NCI-H2196 treated with DMSO at 0.1 percent for 48 hours (cell line): Measurements from ENCODE around the gene KLHL3.

Source experiments
- DNase-seq: peaks from one replicate; lab custom pipeline; 2025; ENCODE audit not compliant: unreplicated experiment; lab: John Stamatoyannopoulos, UW

The KLHL3 gene

DNA sequence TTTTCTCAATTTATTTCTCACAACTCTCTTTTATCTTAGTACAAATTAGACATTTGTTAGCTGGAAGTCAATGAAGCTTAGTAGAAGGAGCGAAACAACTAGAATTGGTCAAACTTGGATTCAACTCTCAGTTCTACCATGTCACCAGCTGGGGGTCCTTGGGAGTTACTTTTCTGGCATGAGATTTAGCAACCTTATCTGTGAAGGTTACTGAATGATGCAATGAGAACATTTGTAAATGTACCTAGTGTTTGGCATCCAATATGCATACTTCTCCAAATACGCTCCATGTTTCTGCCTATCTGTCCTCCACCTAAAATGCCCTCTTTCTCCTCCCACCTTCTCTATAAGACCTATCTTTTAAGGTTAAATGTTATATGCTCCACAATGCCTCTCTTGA lies 12.0 kb upstream of the KLHL3 start:
- no peak for DNase-seq

DNA sequence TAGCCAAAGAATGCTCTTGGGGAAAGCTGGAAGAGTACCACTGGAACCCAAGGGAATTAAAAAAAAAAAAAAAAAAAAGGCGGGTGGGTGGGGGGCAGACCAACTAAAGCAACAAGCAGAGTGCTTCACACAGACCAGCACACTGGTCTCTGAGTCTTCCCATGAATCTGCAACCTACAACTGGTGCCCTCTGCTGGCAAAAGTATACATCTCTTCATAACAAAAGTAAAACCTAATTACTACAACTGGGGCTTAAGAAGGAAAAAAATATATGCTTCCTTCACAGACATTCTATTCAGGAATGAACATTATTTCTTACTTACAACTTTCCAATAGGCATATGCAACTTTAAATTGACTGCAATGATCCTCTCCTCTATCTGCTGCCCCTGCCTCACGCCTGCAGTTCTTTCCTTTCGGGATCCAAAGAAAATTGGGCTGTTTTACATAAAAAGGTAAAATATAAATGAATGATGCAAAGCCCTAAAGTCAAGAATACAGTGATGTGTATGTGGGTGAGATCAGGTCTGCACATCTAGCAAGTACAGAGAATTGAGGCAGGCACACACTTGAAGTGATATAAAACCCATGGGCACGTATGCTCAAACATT lies 7.2 kb upstream of the KLHL3 start:
- peak; percentile 54 for DNase-seq

DNA sequence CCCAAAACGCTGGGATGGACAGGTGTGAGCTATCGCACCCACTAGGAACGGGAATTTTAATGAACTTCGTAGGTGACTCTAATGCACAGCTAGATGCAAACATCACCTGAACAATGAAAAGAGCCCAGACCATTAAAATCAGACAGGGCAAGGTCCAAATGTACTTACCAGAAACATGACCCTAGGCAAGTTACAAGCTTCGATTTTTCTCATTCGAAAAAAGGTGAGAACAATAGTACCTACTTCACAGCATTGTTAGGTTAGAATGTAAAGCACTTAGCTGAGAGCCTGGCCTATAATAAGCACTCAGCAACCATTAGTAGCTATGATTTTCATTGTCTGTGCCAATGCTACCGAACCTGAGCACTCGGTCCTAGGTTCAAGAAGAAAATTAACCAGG lies 5.8 kb upstream of the KLHL3 start:
- DNase-seq = no peak

DNA sequence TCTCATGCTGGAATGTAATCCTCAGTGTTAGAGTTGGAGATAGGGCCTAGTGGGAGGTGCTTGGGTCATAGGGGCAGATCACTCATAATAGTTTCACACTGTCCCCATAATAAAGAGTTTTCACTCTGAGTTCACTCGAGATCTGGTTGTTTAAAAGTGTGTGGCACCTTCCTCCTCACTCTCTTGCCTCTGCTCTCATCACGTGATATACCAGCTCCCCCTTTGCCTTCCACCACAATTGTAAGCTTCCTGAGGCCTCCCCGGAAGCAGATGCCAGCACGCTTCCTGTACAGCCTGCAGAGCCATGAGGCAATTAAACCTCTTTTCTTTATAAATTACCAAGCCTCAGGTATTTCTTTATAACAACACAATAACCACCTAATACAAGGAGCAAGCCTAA lies 3.8 kb upstream of the KLHL3 start:
- no peak for DNase-seq

DNA sequence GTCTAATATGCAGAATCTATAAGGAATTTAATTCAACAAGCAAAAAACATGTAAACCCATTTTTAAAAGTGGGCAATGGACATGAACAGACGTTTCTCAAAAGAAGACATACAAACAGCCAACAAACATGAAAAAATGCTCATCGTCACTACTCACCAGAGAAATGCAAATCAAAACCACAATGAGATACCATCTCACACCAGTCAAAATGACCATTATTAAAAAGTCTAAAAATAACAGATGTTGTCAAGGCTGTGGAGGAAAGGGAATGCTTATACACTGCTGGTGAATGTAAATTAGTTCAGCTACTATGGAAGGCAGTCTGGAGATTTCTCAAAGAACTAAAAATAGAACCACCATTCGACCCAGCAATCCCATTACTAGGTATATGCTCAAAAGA lies 3.1 kb upstream of the KLHL3 start:
- no peak for DNase-seq

DNA sequence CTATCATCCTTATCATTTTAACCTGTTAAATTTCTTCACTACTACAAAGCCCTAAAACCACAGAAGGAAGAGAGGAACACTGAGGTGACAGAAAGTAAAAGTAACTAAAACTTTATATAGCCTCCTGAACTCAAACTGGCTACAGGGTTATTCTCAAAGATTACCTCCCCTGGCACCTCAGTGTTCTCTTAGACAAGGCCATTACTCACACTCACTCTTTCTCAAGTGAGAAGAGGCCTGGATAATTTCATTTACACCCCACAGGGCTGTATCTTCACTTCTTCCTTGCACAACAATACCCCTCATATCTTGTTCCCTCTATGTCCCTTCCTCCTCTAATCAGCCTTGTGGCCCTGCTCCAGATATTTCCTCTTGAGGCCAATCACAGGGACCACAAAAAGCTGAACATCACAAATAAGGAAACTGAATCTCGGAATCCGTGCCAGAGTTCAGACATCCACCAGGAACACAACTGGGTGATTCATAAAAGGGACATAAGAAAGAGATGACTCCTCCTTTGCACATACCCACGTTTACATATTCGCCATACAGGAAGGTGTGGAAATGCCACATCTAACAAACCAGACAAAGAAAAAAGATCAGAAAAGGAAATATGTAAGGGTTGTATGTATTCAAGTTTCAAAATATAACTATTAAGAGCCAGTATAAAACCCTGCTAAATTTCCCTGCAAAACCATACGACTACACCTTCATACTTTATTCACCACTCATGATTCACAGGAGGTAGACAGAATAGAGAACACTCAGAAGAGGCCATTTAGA lies 1.7 kb upstream of the KLHL3 start:
- DNase-seq = no peak

DNA sequence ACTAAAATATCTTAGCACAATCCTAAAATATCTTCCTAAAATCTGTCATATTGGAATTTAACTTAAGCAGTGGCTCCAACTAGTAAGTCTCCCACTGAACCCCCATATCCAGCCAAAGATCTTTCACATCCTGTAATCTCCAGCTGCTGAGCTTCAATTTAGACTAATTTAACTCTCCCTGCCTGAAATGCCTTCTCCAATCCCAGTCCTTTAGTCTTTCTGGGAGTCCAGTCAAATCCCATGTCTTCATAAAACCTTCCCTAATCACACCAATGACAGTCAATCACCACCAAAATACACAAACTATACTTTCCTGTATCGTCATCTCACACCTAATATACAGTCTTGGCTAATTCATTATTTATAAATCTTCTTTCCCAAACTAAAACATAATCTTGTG lies 607 bp upstream of the KLHL3 start:
- DNase-seq = no peak

DNA sequence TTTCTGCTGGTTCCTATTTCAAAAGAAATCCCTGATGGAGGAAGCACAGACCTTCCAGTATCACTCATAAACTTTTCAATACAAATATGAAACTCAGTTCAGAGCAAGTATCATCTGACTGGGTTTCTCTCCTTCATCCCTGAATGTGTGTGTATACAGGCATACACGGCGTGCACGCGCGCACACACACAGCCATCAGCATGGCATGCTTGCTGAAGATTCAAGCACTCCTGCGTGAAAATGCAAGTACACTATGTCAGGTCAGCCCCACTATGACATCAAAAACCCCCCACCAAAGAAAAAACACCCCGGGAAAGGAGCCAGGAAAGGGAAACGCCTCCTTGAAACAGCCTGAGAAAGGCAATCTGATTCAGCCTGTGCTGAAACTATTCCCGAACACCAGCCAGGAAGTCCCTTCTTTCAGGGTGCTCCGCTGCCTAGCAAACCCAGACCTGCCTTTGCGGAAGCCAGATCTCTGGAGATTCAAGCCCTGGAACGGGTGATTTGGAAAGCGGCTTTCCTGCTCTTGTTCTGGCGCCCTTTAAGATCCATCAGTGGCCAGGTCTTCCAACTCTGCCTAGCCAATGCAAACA lies 831 bp downstream of the KLHL3 start:
- no peak for DNase-seq

DNA sequence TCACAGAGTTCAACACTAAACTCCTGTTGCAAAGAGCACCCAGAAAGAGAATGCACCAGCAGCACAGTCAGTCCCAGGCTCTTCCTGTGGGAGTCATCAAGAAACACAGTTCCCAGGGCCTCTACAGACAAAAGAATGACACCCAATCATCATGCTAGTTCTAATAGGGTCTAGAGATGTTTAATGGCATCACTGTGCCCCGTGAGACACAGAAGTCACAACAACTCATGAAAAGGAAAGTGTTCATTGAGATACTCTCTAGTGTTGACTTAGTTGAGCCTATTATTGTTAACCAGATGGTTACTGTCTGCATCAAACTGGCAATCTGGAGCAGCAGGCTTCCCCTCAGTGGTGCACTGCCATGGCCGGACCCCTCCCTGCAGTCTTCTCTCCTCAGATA lies 1.6 kb downstream of the KLHL3 start:
- DNase-seq = no peak

DNA sequence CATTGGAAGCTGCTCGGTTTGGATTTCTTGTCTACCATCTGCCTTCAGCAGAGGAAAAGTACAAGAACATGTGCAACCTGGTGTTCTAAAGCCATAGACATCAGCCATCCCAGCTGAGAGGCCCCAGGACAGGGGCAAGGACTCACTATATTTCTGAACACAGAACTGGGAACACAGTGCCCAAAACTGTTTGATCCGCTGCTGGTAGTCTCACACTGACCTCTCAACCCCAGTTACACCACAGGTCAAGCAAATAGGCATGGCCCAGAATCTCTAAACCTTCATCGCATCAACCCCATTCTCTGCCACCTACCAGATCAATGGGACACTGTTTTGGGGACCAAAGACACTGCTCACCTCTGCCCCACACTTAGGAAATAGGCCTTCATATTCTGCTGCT lies 2.0 kb downstream of the KLHL3 start:
- no peak for DNase-seq

DNA sequence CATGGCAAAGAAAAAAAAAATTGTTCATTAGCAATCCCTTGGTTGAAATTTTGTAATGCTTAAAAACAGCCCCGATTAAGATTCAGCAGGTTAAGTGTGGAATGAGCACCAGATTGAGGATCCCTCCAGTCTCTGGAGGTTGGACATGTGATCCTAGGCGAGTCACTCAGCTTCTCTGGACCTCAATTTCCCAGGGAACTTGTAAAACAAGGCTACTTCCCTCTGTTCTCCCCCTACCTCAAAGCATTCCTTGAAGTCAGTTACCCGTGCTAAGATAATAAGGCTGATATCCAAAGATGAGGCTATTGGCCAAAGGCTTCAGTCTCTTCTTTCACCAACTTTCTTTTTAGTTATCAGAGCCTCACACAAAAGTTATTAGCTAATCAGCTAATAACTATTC lies 2.9 kb downstream of the KLHL3 start:
- no peak for DNase-seq

DNA sequence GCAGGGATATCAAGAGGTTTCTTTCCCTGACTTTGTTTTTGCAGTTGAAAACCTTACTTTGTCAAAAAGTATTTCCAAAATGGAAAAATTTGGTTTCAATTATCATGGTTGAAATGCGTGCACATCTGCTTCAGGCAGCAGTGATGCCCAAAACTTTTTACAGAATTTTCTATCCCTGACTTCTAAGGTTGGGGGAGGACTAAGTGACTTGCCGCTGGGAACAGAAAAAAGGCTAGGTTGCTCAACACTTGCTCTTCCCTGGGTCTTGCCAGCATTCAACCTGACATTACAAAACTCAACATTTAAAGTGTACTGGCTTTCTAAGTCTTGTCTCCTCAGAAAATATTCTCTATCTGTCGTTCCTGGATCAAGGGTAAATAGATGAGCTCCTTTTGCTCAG lies 4.7 kb downstream of the KLHL3 start:
- DNase-seq = no peak

DNA sequence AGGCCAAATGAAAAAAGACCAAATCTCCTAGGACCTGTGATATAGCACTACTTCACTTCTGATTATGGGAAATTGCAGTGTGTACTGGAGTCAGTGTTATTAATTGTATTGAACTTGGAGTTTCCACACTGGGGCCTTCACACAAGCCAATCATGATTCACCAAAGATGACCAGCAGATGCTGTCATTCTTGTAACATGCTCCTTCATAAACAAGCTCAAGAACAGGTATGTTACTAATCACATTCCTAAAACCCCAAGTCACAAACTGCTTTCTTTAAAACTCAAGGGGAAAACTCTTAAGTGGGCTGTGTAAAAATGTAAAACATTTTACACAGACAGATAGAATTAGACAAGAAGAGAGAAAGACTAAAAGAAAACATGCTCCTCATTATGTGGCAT lies 5.6 kb downstream of the KLHL3 start:
- no peak for DNase-seq

DNA sequence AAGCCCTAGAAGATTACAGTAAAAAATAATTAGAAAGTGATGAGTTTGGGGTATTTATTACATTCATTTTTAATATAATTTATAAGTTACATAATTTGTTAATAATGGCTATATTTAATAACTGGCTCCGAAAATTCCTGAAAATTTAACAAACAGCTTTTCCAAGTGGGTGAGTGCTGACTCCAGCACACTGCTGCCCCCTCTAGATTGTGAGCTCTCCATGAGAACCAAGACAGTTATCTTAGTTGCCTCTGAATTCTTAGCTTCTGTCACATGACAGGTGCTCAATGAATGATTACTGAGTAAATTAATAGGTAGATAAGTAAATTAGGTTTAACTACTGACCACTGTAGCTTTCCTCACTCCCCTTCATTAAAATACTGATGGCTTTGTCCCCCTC lies 7.8 kb downstream of the KLHL3 start:
- no peak for DNase-seq

DNA sequence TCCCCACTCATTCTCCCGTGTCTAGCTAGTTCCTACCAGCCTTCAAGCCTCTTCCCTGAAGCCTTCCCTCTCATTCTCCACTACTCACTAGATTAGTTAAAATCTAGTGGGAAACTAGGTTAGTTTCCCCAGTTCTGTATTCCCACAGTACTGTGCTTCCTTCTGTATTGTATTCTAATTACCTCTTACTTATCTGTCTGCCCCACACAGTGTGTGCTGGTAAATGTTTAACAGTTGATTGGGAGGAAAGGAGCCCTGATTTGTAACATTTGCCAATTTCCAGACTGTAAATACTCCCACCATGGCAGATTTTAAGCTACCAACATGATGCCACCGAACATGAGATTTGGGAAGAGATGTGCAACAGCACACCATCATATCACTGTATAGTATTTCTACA lies 8.3 kb downstream of the KLHL3 start:
- no peak for DNase-seq

DNA sequence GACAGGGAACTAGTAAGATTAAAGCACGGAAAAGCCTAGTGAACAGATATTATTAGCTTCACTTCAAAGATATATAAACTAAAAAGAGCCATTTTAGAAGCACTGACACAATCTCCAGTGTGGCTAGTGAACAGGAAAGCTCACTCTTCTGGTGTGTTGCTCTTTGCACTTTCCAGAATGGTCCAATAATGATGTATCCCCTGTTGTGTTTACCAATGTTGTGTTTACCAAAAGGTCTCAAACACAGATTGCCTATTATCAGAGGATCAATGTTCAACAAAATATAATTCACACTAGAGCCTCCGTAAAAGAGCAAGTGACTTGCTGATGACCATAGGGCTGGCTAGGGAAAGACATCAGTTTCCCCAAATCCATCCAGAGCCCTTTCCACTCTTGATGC lies 11.6 kb downstream of the KLHL3 start:
- no peak for DNase-seq

DNA sequence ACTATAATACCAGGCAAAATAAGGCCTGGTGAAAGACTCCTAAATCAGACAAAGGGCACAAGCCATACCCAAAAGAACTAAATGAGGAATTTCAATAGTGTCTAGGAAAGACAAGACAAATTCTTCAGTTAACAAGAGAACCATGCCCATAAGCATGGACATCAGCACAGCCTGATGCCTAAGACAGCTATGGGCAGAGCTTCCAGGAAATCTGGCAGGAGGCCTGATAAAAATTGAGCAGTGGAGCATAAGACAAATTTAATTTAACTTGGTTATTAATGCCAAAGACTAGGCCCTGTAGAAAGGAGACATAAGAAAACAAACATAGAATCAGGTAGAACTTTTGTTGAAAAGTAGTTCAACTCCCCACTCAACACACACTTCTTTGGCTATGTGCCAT lies 17.3 kb downstream of the KLHL3 start:
- no peak for DNase-seq

DNA sequence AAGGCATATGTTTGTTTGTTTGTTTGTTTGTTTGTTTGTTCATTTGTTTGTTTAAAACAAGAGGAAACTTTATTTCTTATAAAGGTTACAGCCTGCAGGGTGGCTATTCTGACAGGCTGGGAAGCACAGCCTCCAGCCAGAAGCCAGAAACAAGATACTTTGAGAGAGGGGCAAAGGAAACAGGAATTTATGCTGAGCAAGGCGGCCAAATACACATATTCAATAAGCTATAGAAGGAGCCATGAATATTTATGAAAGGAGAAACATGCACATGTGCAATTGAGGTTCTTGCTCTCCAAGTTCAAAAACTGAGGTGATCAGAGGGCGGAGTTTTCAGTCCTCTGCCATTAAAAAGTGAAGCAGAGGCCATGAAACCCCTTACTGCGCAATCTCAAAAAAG lies 19.6 kb downstream of the KLHL3 start:
- DNase-seq = no peak

DNA sequence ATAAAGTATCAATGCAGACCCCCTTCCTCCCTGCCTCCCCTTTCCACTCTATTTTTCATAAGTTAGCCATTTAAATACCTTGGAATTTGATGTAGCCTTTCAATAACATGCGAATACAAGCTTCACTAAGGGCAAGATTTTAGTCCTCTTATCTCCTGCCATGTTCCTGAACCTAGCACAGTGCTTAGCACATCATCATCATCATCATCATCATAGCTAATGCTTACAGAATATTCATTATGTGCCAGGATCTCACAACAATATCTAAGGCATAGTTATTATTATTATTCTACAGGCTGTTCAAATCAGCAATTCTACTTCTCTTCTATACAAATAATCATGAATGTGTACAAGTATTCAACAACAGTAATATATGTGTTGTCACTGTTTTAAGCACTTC lies 20.4 kb downstream of the KLHL3 start:
- no peak for DNase-seq

DNA sequence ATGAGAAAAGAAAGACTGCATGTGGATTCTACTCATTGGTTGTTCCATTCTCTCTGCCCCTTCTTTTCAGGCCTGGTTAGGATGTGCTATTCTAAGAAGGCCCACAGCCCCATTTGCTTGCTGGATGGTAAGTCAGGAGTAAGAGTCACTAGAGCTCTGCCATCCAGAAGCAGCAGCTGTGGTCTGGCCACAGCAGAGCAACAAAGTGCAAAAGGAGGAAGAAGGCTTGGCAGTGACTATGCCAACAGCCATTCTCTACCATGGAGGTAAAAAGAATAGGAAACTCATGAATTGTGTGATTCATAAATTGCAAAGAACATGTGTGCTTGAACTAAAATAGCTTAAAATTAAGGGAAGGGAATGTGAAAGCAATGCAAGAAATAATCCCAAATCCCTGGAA lies 20.9 kb downstream of the KLHL3 start:
- DNase-seq = no peak

DNA sequence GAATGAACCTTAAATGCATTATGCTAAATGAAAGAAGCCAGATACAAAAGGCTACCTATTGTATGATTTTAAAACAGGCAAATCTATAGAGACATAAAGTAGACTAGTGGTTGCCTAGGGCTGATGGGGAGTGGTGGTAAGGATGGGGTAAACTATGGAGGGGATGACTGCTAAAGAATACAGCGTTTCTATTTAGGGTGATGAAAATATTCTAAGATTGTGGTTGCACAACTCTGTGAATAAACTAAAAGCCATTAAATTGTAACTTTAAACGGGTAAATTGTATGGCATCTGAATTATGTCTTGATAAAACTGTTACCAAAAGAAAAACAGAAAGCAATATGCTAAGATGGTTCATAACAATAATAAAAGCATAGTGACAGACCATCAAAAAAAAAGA lies 21.4 kb downstream of the KLHL3 start:
- DNase-seq = no peak

DNA sequence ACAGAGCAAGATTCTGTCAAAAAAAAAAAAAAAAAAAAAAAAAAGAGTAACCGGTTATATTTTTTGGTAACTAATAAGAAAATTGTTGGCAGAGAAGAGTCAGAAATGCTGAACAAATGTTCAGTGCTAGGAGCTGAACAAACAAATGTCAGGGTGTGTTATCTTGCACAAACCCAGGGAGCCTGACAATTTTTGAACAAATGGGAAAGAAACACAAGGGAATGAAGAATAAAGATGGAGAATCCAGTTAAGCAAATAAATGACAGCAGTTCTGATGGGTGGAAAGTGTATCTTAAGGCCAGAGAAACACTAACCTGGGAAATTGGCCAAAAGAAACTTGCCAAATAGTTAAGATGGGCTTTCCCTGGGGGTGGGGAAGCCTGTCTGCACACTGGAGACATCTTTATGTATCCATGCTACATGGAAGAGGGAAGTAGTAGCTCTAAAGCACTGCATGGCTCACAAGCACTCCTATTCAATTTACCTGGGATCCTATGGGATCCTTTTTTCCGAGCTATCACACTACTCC lies 23.7 kb downstream of the KLHL3 start:
- DNase-seq = no peak
